ENCODE measurements around the gene SLAMF6. TPM values are rescaled to one million over a fixed set of nuclear protein-coding genes. Genes with fewer than 3 reads are reported as not detected.

SLAMF6 gene
- total RNA-seq, 4 donors from 2014 or later = 0.23 to 2.7 (median 1.1) TPM

DNA sequence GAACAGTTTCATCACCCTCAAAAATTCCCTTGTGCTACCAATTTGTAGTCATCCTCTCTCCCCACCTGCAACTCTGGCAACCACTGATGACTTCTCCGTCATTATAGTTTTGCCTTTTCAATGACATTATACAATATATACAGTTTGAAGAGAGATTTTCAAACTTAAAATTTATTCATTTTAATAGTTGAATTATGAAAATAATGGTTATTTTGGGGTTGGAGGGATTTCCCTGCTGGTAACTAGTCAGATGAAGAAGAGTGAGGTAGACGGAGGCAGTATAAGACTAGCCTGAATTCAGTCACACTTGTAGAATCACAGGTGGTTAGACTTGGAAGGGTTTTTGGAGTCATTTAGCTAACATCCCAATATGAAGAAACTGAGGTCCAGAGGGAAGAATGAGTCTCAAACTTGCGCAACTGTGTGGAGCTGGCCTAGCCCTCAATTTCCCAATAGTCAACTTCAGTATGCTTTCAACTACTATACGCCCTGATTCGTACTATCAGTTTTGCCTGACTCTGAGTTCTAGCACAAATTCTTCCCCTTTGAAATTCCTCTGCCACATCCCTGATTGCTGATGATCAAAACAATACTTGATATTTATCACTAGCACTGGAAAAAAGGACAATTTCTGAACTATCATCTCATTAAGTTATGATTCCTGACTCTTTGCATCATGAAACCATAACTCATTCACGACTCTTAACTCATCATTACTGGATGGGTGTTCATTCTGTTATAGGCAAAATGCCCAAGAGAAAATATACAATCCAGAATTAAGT, 68.5 kb downstream of the SLAMF6 start:
- 87 to 88% methylated on average over 6 of the region's 6 CpGs for WGBS, 2 donors
- H3K4me3 ChIP-seq (ENCODE audit: low read depth, poor library complexity, severe bottlenecking) = no peak overlapping the region
- TF ChIP-seq POLR2A (IDR thresholded peaks at IDR 0.05) = no peak
- TF ChIP-seq, protein P1, sequence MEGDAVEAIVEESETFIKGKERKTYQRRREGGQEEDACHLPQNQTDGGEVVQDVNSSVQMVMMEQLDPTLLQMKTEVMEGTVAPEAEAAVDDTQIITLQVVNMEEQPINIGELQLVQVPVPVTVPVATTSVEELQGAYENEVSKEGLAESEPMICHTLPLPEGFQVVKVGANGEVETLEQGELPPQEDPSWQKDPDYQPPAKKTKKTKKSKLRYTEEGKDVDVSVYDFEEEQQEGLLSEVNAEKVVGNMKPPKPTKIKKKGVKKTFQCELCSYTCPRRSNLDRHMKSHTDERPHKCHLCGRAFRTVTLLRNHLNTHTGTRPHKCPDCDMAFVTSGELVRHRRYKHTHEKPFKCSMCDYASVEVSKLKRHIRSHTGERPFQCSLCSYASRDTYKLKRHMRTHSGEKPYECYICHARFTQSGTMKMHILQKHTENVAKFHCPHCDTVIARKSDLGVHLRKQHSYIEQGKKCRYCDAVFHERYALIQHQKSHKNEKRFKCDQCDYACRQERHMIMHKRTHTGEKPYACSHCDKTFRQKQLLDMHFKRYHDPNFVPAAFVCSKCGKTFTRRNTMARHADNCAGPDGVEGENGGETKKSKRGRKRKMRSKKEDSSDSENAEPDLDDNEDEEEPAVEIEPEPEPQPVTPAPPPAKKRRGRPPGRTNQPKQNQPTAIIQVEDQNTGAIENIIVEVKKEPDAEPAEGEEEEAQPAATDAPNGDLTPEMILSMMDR (IDR thresholded peaks at IDR 0.05) = no peak
- intact Hi-C loops (cut with DNase I; ENCODE audit: low total_unique reads) = no loop called here
- no peak for DNase-seq (ENCODE audit: low spot score in 2 of 2)

DNA sequence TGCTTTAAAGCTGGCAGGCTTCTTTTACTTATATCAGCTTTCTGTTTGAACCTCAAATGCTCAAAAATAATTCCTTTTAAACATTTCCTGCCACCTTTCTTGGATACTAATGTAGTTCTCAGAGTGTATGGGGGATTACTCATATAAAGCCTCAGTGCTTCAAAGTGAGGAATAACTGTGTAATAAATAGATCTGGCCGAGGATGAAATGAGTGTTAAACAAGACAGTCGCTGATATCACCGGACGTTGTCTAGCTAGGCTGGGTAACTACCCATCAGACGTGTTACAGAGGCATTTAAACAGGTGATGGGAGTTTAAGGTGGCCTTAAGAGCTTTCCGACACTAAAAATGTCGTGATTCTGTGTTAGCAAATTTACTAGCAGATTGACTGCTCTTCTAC, 69.6 kb downstream of the SLAMF6 start:
- no peak for DNase-seq (ENCODE audit: low spot score in 2 of 2)
- intact Hi-C loops (cut with DNase I; ENCODE audit: low total_unique reads) = no loop called here
- no peak overlapping the region for H3K4me3 ChIP-seq (ENCODE audit: low read depth, poor library complexity, severe bottlenecking)
- 81% methylated on average over 7 of the region's 7 CpGs for WGBS, 2 donors
- TF ChIP-seq POLR2A (IDR thresholded peaks at IDR 0.05) = no peak
- TF ChIP-seq, protein P1 (IDR thresholded peaks at IDR 0.05) = no peak

- DNase-seq (ENCODE audit: low spot score in 2 of 2) = no peak
- no peak overlapping the region for H3K4me3 ChIP-seq (ENCODE audit: low read depth, poor library complexity, severe bottlenecking)
- WGBS, 2 donors = 83 to 88% methylated on average over 1 of the region's 1 CpG
- intact Hi-C loops (cut with DNase I; ENCODE audit: low total_unique reads) = no loop called here
- TF ChIP-seq, protein P1 (IDR thresholded peaks at IDR 0.05) = no peak
Measured at GRCh38 chr1:160451859-160452232, 71.2 kb downstream of the SLAMF6 start.

- 78 to 80% methylated on average over 7 of the region's 7 CpGs for WGBS, 2 donors
- intact Hi-C loops (cut with DNase I; ENCODE audit: low total_unique reads) = no loop called here
- no peak for DNase-seq (ENCODE audit: low spot score in 2 of 2)
- H3K4me3 ChIP-seq (ENCODE audit: low read depth, poor library complexity, severe bottlenecking) = no peak overlapping the region
- no peak for TF ChIP-seq POLR2A (IDR thresholded peaks at IDR 0.05)
- TF ChIP-seq, protein P1 (IDR thresholded peaks at IDR 0.05) = no peak
Measured at GRCh38 chr1:160451119-160451858, 71.8 kb downstream of the SLAMF6 start.

- H3K4me3 ChIP-seq (ENCODE audit: low read depth, poor library complexity, severe bottlenecking) = no peak overlapping the region
- 89 to 90% methylated on average over 2 of the region's 2 CpGs for WGBS, 2 donors
- no peak for TF ChIP-seq POLR2A (IDR thresholded peaks at IDR 0.05)
- TF ChIP-seq, protein P1 (IDR thresholded peaks at IDR 0.05) = no peak
- no peak for DNase-seq (ENCODE audit: low spot score in 2 of 2)
- intact Hi-C loops (cut with DNase I; ENCODE audit: low total_unique reads) = no loop called here
Measured at GRCh38 chr1:160449494-160449893, 73.6 kb downstream of the SLAMF6 start.

Measured in lower leg skin (tissue), 4 donors.